Stimulated activated CD8-positive, alpha-beta memory T cell treated with anti-CD3 and anti-CD28 coated beads, Interleukin-4, amount 100 ng/mL, for 24 hours (primary cell): ENCODE measurements around the gene CIB4.

Experiments used
- DNase-seq: peaks from one replicate; pipeline ENCODE4 v3.0.0-alpha.2; 2020; ENCODE audit warnings: low read depth

The CIB4 gene

GRCh38 chr2:26550276-26551015 is 90.7 kb downstream of the CIB4 start:
- DNase-seq: no peak

GRCh38 chr2:26542676-26543505 is 98.3 kb downstream of the CIB4 start:
- DNase-seq: no peak

- DNase-seq: no peak
Measured at GRCh38 chr2:26542194-26542455, 99.0 kb downstream of the CIB4 start.

GRCh38 chr2:26541401-26542193 is 99.6 kb downstream of the CIB4 start:
- no peak for DNase-seq

- no peak for DNase-seq
Measured at GRCh38 chr2:26540961-26541360, 100.2 kb downstream of the CIB4 start.

- DNase-seq: no peak
Measured at GRCh38 chr2:26540306-26540705, 100.9 kb downstream of the CIB4 start.

GRCh38 chr2:26537826-26538475 is 103.2 kb downstream of the CIB4 start:
- no peak for DNase-seq

- DNase-seq: no peak
Measured at GRCh38 chr2:26537069-26537825, 103.9 kb downstream of the CIB4 start.

- DNase-seq: no peak
Measured at GRCh38 chr2:26536371-26537068, 104.6 kb downstream of the CIB4 start.

GRCh38 chr2:26535663-26536275 is 105.4 kb downstream of the CIB4 start:
- DNase-seq: no peak

- no peak for DNase-seq
Measured at GRCh38 chr2:26534865-26535662, 106.1 kb downstream of the CIB4 start.

- DNase-seq: no peak
Measured at GRCh38 chr2:26534098-26534864, 106.9 kb downstream of the CIB4 start.

- no peak for DNase-seq
Measured at GRCh38 chr2:26533661-26534060, 107.5 kb downstream of the CIB4 start.

- DNase-seq: no peak
Measured at GRCh38 chr2:26532301-26533250, 108.6 kb downstream of the CIB4 start.
